ENCODE data around the gene PCYT1B. TPM values are rescaled to one million over a fixed set of nuclear protein-coding genes. Genes with fewer than 3 reads are reported as not detected.

Gene PCYT1B
- total and polyA plus RNA-seq, 11 donors, result 0.07 to 0.27 (median 0.11) TPM; not detected in 6

GRCh38 chrX:24693453-24694202 is 46.5 kb upstream of the PCYT1B start, which contains the start of gene POLA1:
Gene POLA1, plus strand, starts transcription at chrX:24693918. Its CDS starts 44 bp downstream, at chrX:24693962.
- WGBS, 4 donors, result 0 to 51% (median 13%) methylated on average over 59 to 70 of the region's 70 CpGs
- peak within 1 kb of the TSS in 11 of 12 donors; percentile 56 to 89 (median 82) for H3K27ac ChIP-seq
- TF ChIP-seq POLR2A (IDR thresholded peaks at IDR 0.05) (peak in 1 of 2 donors; percentile 23), CTCF (IDR thresholded peaks at IDR 0.05) (peak in 6 of 12 donors; percentile 10 to 47 (median 28))
- peaks cover 0 to 12% (median 0%) of the 10 kb centered on the region in 12 donors for H3K4me1 ChIP-seq
- no peaks in the 10 kb centered on the region for H3K9me3 ChIP-seq
- intact Hi-C loops (cut with DNase I), result loop anchor here in 1 of 10 donors (10.0 kb wide), 1 partner anchor 299 kb away; no protein-coding TSS in a partner anchor
- H3K4me3 ChIP-seq, result peak within 1 kb of the TSS; percentile 0 to 92 (median 71)
- no peaks in the 10 kb centered on the region for H3K36me3 ChIP-seq
- DNase-seq (peak; percentile 92 to 95 (median 94)), ATAC-seq (peak; percentile 98 to 99 (median 99))
- no peaks in the 10 kb centered on the region for H3K27me3 ChIP-seq

- Histone ChIP-seq H3K9me3 (no peaks in the 10 kb centered on the region), H3K27ac (no peak overlapping the region), H3K4me1 (peaks cover 0 to 12% (median 0%) of the 10 kb centered on the region in 12 donors), H3K36me3 (no peaks in the 10 kb centered on the region), H3K27me3 (no peaks in the 10 kb centered on the region), H3K4me3 (no peak overlapping the region)
- ATAC-seq (no peak), DNase-seq (no peak)
- WGBS, 4 donors, result 62 to 74% (median 72%) methylated on average over 4 of the region's 4 CpGs
- intact Hi-C loops (cut with DNase I), result loop anchor here in 1 of 10 donors (10.0 kb wide), 1 partner anchor 298 kb away; no protein-coding TSS in a partner anchor
- TF ChIP-seq POLR2A (IDR thresholded peaks at IDR 0.05), result no peak
- no peak for TF ChIP-seq CTCF (IDR thresholded peaks at IDR 0.05)
Observed at GRCh38 chrX:24692305-24692704, 45.2 kb upstream of the PCYT1B start.

GRCh38 chrX:24684048-24684447 is 36.9 kb upstream of the PCYT1B start:
- Histone ChIP-seq H3K4me3 (no peak overlapping the region), H3K36me3 (no peaks in the 10 kb centered on the region), H3K27me3 (no peaks in the 10 kb centered on the region), H3K4me1 (no peaks in the 10 kb centered on the region), H3K27ac (no peak overlapping the region), H3K9me3 (peaks cover 0 to 5% (median 0%) of the 10 kb centered on the region in 12 donors)
- ATAC-seq (no peak), DNase-seq (no peak)
- TF ChIP-seq POLR2A (IDR thresholded peaks at IDR 0.05) (no peak), CTCF (IDR thresholded peaks at IDR 0.05) (no peak)
- 68 to 82% (median 76%) methylated on average over 2 of the region's 2 CpGs for WGBS, 4 donors
- intact Hi-C loops (cut with DNase I), result loop anchor here in 2 of 10 donors (10.0 kb wide), 2 partner anchors 169 to 289 kb away; no protein-coding TSS in a partner anchor

- 73 to 95% (median 87%) methylated on average over 7 of the region's 7 CpGs for WGBS, 4 donors
- TF ChIP-seq CTCF (IDR thresholded peaks at IDR 0.05) (no peak), POLR2A (IDR thresholded peaks at IDR 0.05) (no peak)
- no peak for ATAC-seq
Observed at GRCh38 chrX:24682739-24683432, 35.7 kb upstream of the PCYT1B start.

More at GRCh38 chrX:24682739-24683432, 35.7 kb upstream of the PCYT1B start:
- Histone ChIP-seq H3K4me1 (no peaks in the 10 kb centered on the region), H3K27ac (no peak overlapping the region), H3K36me3 (no peaks in the 10 kb centered on the region), H3K4me3 (no peak overlapping the region), H3K9me3 (peaks cover 0 to 5% (median 0%) of the 10 kb centered on the region in 12 donors), H3K27me3 (peaks cover 0 to 5% (median 0%) of the 10 kb centered on the region in 9 donors)
- intact Hi-C loops (cut with DNase I), result loop anchor here in 2 of 10 donors (10.0 kb wide), 2 partner anchors 168 to 288 kb away; no protein-coding TSS in a partner anchor
- DNase-seq, result no peak

Data from heart left ventricle (tissue), 16 donors.